ENCODE measurements around the gene LRP1B.

The LRP1B gene

GRCh38 chr2:141062031-141062430 lies 1068.8 kb downstream of the LRP1B start:
- DNase-seq, result no peak

- DNase-seq, result no peak
Measured at GRCh38 chr2:141058556-141058955, 1072.3 kb downstream of the LRP1B start.

DNA sequence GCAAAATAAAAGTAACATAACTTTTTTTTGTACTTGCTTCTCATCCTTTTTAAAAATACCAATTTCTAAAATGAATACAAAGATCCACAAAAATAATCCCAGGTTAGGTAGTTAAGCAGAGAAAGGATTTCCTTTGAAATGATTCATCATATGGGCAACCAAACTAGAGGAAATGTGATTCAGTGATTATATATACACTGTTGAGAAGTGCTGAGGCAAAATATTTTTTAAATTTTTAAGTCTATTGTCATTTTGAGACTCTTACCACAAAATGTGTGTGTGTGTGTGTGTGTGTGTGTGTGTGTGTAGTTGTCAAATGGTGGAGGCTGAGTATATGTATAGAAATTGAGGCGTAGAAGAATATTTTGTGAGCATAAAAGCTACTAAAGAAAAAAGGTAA lies 1075.3 kb downstream of the LRP1B start:
- DNase-seq, result no peak

GRCh38 chr2:141048951-141049350 lies 1081.9 kb downstream of the LRP1B start:
- no peak for DNase-seq

DNA sequence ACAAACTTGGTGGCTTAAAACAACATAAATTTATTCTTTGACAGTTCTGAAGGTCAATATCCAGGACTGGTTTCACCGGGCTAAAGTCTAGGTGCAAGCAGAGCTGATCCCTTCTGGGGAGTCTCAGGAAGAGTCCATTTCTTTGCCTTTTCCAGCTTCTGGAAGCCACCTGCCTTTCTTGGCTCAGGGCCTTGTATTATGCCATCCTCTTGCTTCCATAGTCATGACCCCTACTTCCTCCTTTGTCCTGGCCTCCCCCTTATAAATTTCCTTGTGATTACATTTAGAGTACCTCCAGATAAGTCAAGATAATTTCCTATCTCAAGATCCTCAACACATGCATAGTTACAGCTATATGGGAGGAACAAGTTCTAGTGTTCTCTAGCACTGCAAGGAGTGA lies 1089.5 kb downstream of the LRP1B start:
- DNase-seq, result no peak

DNA sequence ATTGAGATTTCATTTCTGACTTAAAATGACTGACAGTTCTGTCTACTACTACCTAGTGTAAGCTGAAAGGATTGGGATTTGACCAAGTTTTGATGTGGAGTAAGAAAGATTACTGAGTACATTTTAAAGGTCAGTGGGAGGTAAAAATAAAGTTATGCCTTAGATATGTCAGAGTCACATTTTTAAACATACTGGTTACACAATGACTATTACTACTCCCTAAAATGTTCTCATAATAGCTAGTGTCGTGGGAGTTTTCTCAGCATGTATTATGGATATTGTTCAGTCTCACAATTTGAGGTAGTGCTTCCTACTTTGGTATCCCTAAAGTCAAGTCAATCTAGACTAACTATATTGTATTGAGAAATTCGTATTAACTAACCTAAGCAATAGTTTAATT lies 1092.5 kb downstream of the LRP1B start:
- DNase-seq, result no peak

DNA sequence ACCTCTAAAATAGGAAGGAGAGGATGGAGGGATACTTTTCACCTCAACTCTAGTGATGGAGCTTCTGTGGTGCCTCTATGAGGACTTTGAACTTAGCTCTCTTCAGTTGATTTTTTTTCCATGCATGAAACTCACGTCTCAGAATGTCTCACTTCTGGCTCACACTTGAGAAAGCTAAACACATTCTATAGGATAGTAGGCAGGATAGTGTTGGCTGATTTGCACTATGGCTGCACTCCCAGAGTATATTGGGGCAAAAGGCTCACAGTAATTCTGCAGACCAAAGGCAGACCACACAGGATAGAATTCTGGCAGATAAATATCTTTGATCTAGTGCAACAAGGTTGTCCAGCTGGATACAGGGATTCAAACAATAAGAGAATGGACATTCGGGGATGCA lies 1093.5 kb downstream of the LRP1B start:
- DNase-seq, result no peak

GRCh38 chr2:141035846-141036420 lies 1094.9 kb downstream of the LRP1B start:
- no peak for DNase-seq

GRCh38 chr2:141029428-141030078 lies 1101.3 kb downstream of the LRP1B start:
- no peak for DNase-seq

- DNase-seq, result no peak
Measured at GRCh38 chr2:141027221-141027620, 1103.6 kb downstream of the LRP1B start.

GRCh38 chr2:141021611-141022010 lies 1109.2 kb downstream of the LRP1B start:
- DNase-seq, result no peak

GRCh38 chr2:141021109-141021508 lies 1109.7 kb downstream of the LRP1B start:
- no peak for DNase-seq

- DNase-seq, result no peak
Measured at GRCh38 chr2:141020346-141020745, 1110.5 kb downstream of the LRP1B start.

- DNase-seq, result no peak
Measured at GRCh38 chr2:141015341-141016047, 1115.3 kb downstream of the LRP1B start.

DNA sequence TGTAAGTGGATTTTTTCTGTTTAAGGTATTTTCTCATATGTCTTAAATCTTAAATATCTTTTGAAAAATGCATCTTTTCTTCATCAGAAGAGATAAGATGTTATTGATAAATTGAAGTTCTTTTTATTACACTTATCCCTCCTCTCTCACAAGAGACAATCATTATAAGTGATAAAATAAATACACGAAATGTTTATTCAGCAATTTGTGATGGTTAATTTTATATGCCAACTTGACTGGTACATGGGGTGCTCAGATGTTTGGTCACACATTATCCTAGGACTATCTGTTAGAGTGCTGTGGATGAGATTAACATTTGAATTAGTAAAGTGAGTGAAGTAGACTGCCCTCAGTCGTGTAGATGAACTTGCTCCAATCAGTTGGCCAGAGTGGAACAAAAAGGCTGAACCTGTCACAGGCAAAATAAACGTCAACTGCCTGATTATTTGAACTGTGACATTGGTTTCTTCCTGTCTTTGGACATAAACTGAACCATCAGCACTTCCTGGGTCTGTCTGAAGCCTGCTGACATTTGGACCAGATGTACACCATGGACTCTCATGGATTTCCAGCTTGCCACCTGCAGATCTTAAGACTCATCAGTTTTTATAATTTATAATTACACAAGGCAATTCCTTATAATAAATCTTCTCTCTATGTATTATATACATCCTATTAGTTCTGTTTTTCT lies 1126.7 kb downstream of the LRP1B start:
- DNase-seq, result no peak

- DNase-seq, result no peak
Measured at GRCh38 chr2:141001750-141002149, 1129.1 kb downstream of the LRP1B start.

GRCh38 chr2:140998577-140998976 lies 1132.2 kb downstream of the LRP1B start:
- DNase-seq, result no peak

- DNase-seq, result no peak
Measured at GRCh38 chr2:140998017-140998416, 1132.8 kb downstream of the LRP1B start.

DNA sequence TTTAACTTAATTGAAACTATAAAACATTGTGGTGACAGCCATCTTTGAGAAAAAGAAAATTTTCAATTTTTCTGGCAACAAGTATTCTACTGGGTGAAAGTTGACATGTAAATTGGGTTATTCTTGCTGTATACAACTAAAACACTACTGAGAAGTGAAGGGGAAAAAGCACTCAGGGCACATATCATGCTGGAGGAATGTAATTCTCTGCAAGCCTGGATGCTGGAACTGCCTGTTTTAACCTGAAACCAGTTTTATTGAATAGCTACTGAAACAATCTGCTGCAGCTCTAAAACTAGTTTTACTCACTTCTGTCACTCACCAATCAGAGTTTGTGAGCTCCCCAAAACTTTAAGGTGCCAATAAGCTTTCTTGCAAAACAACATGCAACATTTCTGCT lies 1136.0 kb downstream of the LRP1B start:
- no peak for DNase-seq

GRCh38 chr2:140990416-140990815 lies 1140.4 kb downstream of the LRP1B start:
- no peak for DNase-seq

DNA sequence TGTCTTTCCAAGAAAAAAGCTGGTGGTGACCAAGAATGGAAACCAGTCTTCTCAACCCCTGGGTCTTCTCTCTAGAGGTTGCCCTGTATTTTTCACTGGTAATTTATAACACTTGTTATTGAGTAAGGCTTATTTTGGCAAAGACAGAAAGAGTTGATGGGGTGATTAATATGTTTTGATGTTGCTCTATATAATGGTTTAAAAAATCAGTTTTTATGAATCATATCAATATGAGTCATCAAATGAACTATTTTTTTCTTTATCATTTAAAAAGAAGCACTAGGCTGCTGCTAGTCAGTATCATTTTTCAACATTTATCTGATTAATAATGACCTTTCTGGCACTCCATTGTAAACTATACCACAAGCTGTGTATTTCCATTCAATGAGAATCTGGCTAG lies 1142.2 kb downstream of the LRP1B start:
- DNase-seq, result no peak

GRCh38 chr2:140986456-140986855 lies 1144.4 kb downstream of the LRP1B start:
- DNase-seq, result no peak

- peak; percentile 31 for DNase-seq
Measured at GRCh38 chr2:140975237-140975636, 1155.6 kb downstream of the LRP1B start.

- DNase-seq, result no peak
Measured at GRCh38 chr2:140972724-140973123, 1158.1 kb downstream of the LRP1B start.
